ENCODE data around the gene CAPZB.

The CAPZB gene

GRCh38 chr1:19323987-19324664, 161.2 kb downstream of the CAPZB start:
- DNase-seq, result no peak

DNA sequence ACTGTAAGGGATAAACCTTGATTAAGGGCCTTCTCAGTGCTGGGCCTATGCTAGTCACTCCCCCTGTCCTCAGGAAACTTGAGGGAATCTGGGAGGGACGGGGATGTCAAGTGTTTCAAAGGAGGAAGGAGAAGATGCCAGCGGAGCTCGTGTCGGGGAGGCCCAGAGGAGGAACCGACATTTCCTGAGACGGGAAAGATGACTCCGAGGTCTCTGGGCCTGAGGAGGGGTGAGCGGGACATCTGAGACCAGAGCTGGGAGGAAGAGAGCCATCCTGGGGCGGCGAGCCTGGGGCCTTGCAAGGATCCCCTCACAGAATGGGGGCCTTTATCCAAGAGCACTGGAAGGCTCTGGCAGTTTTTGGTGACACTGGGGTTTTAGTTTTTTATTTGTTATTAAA, 162.9 kb downstream of the CAPZB start:
- no peak for DNase-seq

GRCh38 chr1:19321071-19321470, 164.3 kb downstream of the CAPZB start:
- no peak for DNase-seq

- no peak for DNase-seq
These were observed 166.1 kb downstream of the CAPZB start for GRCh38 chr1:19319196-19319595.

DNA sequence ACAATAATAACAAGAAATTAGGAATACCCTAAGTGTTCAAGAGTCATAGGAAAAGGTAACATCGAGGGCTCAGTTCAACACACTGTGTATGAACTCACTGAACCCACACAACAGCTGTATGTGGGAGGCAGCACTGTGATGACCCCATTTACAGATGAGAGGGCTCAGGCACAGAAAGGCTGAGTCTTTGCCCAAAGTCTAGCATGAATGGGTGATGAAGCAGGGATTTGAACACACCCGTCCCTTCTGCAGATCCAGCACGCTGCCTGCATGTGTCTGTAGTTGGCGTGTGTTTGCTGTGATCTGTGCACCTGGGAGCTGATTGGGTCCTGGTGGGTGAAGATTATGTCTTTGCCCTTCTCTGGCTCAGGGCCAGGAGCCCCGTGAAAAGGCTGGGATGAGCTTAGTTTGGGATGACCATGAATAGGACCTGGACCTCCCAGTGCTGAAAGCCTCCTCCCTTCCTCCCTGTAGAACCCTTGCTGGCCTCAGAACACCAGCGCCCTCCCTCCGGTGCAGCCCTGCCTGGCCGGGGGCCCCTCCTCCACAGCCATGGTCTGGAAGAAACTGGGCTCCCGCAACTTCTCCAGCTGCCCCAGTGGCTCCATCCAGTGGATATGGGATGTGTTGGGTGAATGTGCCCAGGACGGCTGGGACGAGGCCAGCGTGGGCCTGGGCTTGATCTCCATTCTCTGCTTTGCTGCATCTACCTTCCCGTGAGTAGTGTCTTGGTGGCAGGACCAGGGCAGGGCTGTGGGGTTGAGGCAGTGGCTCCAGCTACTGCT, 168.0 kb downstream of the CAPZB start:
- DNase-seq, result no peak

- peak; percentile 63 for DNase-seq
These were observed 169.8 kb downstream of the CAPZB start for GRCh38 chr1:19315378-19316198.

DNA sequence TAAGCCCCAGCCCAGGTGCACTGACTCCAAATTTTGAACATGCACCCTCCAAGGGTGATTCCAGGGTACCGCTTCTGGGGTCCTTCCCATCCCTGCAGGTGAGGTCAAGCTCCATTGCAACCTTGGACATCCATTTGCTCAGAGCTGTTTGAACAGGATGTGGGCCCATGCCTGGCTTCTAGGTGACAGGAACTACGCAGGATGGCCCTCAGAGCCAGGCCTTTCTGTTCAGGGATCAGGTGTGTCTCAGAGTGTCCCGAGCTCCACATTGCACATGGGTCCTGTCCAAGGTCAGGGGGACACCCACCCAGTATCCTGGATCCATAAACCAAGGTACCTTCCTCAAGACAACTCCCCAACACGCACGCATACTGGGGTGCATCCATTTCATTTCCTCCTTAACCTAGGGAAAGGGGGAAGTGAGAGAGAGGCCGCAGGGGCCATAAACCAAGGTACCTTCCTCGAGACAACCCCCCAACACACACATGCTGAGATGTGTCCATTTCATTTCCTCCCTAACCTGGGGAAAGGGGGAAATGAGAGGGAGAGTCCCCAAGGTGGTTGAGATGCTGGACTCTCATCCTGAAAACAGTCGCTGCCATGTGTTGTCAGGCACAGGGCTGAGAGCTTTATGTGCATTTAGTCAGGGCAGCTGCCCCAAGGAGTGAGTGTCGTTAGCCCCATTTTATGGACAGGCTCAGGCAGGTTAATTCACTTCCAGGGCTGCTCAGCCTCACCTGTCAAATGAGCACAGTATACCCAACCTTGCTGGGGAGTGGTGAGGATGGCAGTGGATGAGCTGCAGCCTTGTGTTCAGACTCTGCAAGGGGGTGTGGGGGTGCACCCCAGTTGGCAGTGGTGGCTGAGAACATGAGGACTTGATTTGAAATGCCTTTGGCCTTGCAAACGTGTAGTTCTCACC, 171.1 kb downstream of the CAPZB start:
- no peak for DNase-seq

- DNase-seq, result no peak
These were observed 171.7 kb downstream of the CAPZB start for GRCh38 chr1:19313636-19313959.

- no peak for DNase-seq
These were observed 172.3 kb downstream of the CAPZB start for GRCh38 chr1:19312782-19313635.

DNA sequence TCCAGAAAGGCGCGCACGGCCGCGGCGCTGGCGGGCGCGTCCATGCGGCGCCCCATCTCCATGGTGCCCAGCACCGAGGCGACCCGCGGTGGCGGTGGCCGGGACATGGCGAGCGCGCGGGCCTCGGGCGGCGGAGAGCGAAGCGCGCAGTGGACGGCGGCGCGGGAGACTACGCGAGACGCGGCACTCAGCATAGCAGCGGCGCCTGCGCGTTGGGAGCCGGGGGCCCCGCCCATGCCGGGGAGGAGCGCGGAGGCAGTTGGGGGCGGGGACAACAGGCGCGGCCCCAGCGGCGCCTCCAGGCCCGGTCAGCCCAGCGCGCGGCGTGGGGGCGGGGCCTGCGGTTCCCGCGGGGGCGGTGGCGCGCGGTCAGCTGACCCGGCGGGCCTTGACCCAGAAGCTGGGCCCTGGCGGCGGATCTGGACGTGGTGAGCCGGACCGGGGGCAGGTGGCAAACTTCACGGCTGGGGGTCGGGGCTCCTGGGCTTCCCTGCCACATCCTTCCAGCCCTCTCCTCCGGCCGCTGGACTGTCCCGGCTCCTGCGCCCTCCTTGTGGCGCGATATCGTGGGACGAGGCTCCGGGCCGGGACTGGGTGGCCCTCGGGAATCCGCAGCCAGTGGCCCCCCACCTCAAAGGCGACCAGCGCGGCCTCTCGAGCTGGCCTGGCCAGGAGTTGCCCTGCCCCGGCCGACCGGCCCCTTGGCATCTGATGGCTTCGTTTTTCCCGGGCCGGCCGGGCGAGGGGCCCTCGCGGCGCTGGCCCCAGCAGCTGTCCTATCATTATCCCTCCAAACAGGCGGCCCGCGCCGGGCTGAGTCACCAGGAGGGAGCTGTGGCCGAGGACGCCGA, 173.2 kb downstream of the CAPZB start, which contains the start of the genes AKR7A2 and SLC66A1:
TSS of gene AKR7A2 (minus strand) at position 214 of the 851 bp plus-strand sequence. CDS start at position 194, 20 bp downstream.
TSS of gene SLC66A1 (plus strand) at position 396 of the 851 bp plus-strand sequence. CDS start 5,352 bp downstream, outside the sequence.
- peak; percentile 87 for DNase-seq

GRCh38 chr1:19311503-19311930, 173.8 kb downstream of the CAPZB start:
- DNase-seq, result no peak

- no peak for DNase-seq
These were observed 174.4 kb downstream of the CAPZB start for GRCh38 chr1:19310720-19311502.

GRCh38 chr1:19310061-19310460, 175.3 kb downstream of the CAPZB start:
- DNase-seq, result no peak

DNA sequence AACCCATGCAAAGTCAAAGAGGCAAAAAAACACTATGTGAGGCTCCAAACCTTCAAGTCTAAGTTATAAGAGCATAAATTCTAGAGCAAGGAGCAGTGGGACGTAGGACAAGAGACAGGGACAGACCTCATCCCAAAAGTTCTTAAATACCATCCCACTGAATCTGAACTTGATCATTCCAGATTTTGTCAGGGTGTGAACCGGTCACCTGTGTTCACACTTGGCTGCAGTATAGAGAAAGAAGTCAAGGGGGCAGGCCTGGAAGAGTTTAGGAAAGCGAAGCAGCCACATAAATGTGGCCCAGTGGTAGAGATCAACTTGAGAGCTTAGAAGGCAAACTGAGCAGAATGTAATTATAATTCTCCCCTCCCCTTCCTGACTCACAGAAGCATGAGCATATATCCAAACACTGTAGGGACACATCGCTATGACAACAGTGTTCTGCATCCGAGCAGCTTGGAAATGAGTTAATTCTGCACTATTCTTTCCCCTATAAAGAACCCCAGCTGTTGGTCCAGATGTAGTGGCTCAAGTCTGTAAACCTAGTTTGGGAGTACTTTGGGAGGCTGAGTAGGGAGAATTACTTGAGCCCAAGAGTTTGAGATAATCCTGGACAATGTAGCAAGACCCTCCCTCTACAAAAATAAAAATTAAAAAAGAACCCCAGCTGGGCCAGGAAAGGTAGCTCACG, 176.1 kb downstream of the CAPZB start:
- no peak for DNase-seq

- DNase-seq, result no peak
These were observed 176.8 kb downstream of the CAPZB start for GRCh38 chr1:19308509-19308907.

GRCh38 chr1:19307794-19308508, 177.4 kb downstream of the CAPZB start:
- DNase-seq, result no peak

GRCh38 chr1:19306941-19307340, 178.4 kb downstream of the CAPZB start:
- DNase-seq, result no peak

DNA sequence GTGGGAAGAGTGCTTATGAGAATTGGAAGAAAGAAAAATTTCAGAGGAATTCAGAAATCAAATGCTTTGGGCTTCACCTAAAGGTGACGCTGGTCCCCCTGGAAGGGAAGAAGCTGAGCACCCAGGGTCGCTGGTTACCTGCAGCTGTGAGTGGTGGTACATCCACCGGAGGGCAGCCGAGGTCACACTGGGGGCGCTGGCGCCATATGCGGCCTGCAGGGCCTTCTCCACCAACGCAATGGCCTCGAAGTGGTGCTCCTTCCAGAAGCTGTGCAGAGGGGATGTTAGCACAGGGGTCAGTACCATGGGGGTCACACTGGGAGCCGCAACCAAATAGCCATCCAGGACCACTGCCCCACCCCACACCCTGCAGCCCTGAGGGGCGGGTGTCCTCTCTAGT, 179.5 kb downstream of the CAPZB start:
- DNase-seq, result no peak
